ENCODE measurements around the gene TMEM98.
"Not testable (repeated sequence)": the region's sequence is repeated elsewhere in the genome, so short reads cannot be mapped to it uniquely, and the experiment has no call there.

- not testable (repeated sequence) for TF ChIP-seq CTCF (conservative IDR thresholded peaks at IDR 0.05; ENCODE audit: low read length); EZH2phosphoT487 (IDR thresholded peaks at IDR 0.05; ENCODE audit: borderline replicate concordance)
These were observed 41.0 kb upstream of the TMEM98 start for GRCh38 chr17:32886951-32887350.

All from Loucy (cell line).